IMR-90 (cell line): ENCODE results near the gene CFD. TPM values are rescaled to one million over a fixed set of nuclear protein-coding genes. Genes with fewer than 3 reads are reported as not detected.

Experiments used
- ATAC-seq: fragments of 200-7000 bp; cut with Tn5 transposase; 2 replicates; pipeline ENCODE4 v1.9.1; 2020; ENCODE audit warnings: low read depth, mild to moderate bottlenecking, moderate library complexity
- BruUV-seq: library from RNA; stranded (reverse); fragments of 400-500 nt; replicated peaks from 2 replicates; lab custom pipeline; 2021; lab: Mats Ljungman, UMichigan
- CTCF ChIA-PET: fragments of 300-600 bp; formaldehyde crosslinking; extraction: SDS; loops from one replicate; lab custom pipeline; 2021; ENCODE audit warnings: antibody characterized with exemption; lab: Yijun Ruan, JAX
- POLR2A ChIA-PET: fragments of 300-600 bp; sonication (Branson Sonifier 250); formaldehyde crosslinking; loops from one replicate; lab custom pipeline; 2022; ENCODE audit warnings: antibody characterized with exemption; ENCODE audit not compliant: unreplicated experiment; lab: Charles Lee
- DNase-seq: peaks from one replicate; pipeline ENCODE4 v3.0.0; 2013
- H2AFZ ChIP-seq: replicated peaks from 2 replicates; pipeline ENCODE3; 2013; ENCODE audit warnings: low read length, mild to moderate bottlenecking; ENCODE audit not compliant: poor library complexity
- H2AK5ac ChIP-seq: 2 replicates; pipeline ENCODE4 v1.6.1; 2013; ENCODE audit warnings: low read depth, low read length, inconsistent platforms
- H2AK9ac ChIP-seq: replicated peaks from 2 replicates; pipeline ENCODE3; 2013; ENCODE audit warnings: mild to moderate bottlenecking, low read depth, low read length, moderate library complexity; ENCODE audit not compliant: poor library complexity
- H2BK120ac ChIP-seq: 2 replicates; pipeline ENCODE4 v1.6.1; 2013; ENCODE audit warnings: low read depth, low read length, inconsistent platforms
- H2BK15ac ChIP-seq: 3 replicates; pipeline ENCODE4 v1.6.1; 2013; ENCODE audit warnings: low read depth, low read length, inconsistent platforms
- H2BK20ac ChIP-seq: 2 replicates; pipeline ENCODE4 v1.6.1; 2013; ENCODE audit warnings: low read depth, mild to moderate bottlenecking, inconsistent platforms, low read length, moderate library complexity
- H2BK5ac ChIP-seq: 2 replicates; pipeline ENCODE4 v1.6.1; 2013; ENCODE audit warnings: mild to moderate bottlenecking, low read depth, low read length, inconsistent platforms; ENCODE audit not compliant: poor library complexity, severe bottlenecking
- H3K14ac ChIP-seq: replicated peaks from 2 replicates; pipeline ENCODE4 v1.6.1; 2013; ENCODE audit warnings: low read depth, low read length, inconsistent platforms
- H3K18ac ChIP-seq: 2 replicates; pipeline ENCODE4 v1.6.1; 2013; ENCODE audit warnings: low read depth, low read length, control low read depth
- H3K23ac ChIP-seq: 2 replicates; pipeline ENCODE4 v1.6.1; 2013; ENCODE audit warnings: low read depth, low read length, inconsistent platforms
- H3K27ac ChIP-seq: 2 replicates; pipeline ENCODE4 v1.5.1; 2013; ENCODE audit warnings: mild to moderate bottlenecking, control low read depth, low read length; ENCODE audit not compliant: insufficient read depth
- H3K27me3 ChIP-seq: 2 replicates; pipeline ENCODE4 v1.6.1; 2013; ENCODE audit warnings: low read length; ENCODE audit not compliant: control insufficient read depth, insufficient read depth
- H3K36me3 ChIP-seq: 2 replicates; pipeline ENCODE4 v1.6.1; 2013; ENCODE audit warnings: low read length, mixed read lengths; ENCODE audit not compliant: control insufficient read depth, insufficient read depth
- H3K4ac ChIP-seq: 2 replicates; pipeline ENCODE4 v1.6.1; 2013; ENCODE audit warnings: low read depth, low read length, inconsistent platforms
- H3K4me1 ChIP-seq: 2 replicates; pipeline ENCODE4 v1.6.1; 2013; ENCODE audit warnings: low read length, mixed read lengths; ENCODE audit not compliant: control insufficient read depth, insufficient read depth
- H3K4me2 ChIP-seq: 2 replicates; pipeline ENCODE4 v1.6.1; 2013; ENCODE audit warnings: low read depth, mild to moderate bottlenecking, control low read depth, low read length, moderate library complexity
- H3K4me3 ChIP-seq: 2 replicates; pipeline ENCODE4 v1.5.1; 2013; ENCODE audit warnings: low read depth, mild to moderate bottlenecking, control low read depth, low read length, moderate library complexity; ENCODE audit not compliant: insufficient read depth
- H3K56ac ChIP-seq: 2 replicates; pipeline ENCODE4 v1.6.1; 2013; ENCODE audit warnings: low read length, inconsistent platforms; ENCODE audit not compliant: insufficient read depth; ENCODE audit errors: extremely low read depth
- H3K79me1 ChIP-seq, 2 experiments: 2 replicates each; pipeline ENCODE4 v1.6.1; 2013; ENCODE audit warnings: low read length in 2 of 2, inconsistent platforms in 1 of 2, low read depth in 1 of 2
- H3K9ac ChIP-seq: 2 replicates; pipeline ENCODE4 v1.6.1; 2013; ENCODE audit warnings: low read depth, low read length, control low read depth
- H3K9me1 ChIP-seq: 2 replicates; pipeline ENCODE4 v1.6.1; 2013; ENCODE audit warnings: low read length, inconsistent platforms; ENCODE audit not compliant: insufficient read depth
- H3K9me3 ChIP-seq: 2 replicates; pipeline ENCODE4 v1.6.1; 2013; ENCODE audit warnings: low read length; ENCODE audit not compliant: control insufficient read depth, insufficient read depth
- H4K20me1 ChIP-seq: 2 replicates; pipeline ENCODE4 v1.6.1; 2013; ENCODE audit warnings: low read length, inconsistent platforms; ENCODE audit not compliant: insufficient read depth
- H4K5ac ChIP-seq: 2 replicates; pipeline ENCODE4 v1.6.1; 2013; ENCODE audit warnings: mild to moderate bottlenecking, low read depth, low read length, control low read depth
- H4K8ac ChIP-seq, 2 experiments: 2 replicates each; pipeline ENCODE4 v1.6.1; 2013; ENCODE audit warnings: low read depth in 2 of 2, low read length in 2 of 2, control low read depth in 1 of 2, inconsistent platforms in 1 of 2
- H4K91ac ChIP-seq: 2 replicates; pipeline ENCODE4 v1.6.1; 2013; ENCODE audit warnings: low read depth, low read length, inconsistent platforms; ENCODE audit not compliant: insufficient read depth
- CTCF ChIP-seq: conservative IDR thresholded peaks from 2 replicates; pipeline ENCODE4 v1.5.1; 2012; ENCODE audit warnings: mild to moderate bottlenecking, low read depth, low read length, improper control_type of control experiment
- POLR2A ChIP-seq: IDR thresholded peaks from 2 replicates; pipeline ENCODE4 v1.6.1; 2012; ENCODE audit warnings: mild to moderate bottlenecking, low read depth, low read length
- WGBS, 2 experiments: methylation state at CpG; one replicate each; pipeline versions ENCODE4 v1.1.5 to v1.1.7; 2013; ENCODE audit warnings: missing lambda C conversion rate in 2 of 2; ENCODE audit not compliant: insufficient read length in 1 of 2; ENCODE audit errors: extremely low coverage in 2 of 2; 5-methylcytosine and 5-hydroxymethylcytosine counted together
- dilution Hi-C: fragments of 300-500 bp; cut with HindIII; formaldehyde crosslinking; loops from one replicate; pipeline ENCODE4 v1.14.3; 2018; ENCODE audit warnings: low sequenced_read_pairs; ENCODE audit not compliant: unreplicated experiment
- in situ Hi-C: fragments of 300-500 bp; cut with MboI; formaldehyde crosslinking; loops from 3 replicates; pipeline ENCODE4 v1.14.3; 2019; ENCODE audit warnings: low sequenced_read_pairs, inconsistent platforms, mixed read lengths
- intact Hi-C: fragments of 100-400 bp; cut with micrococcal nuclease; formaldehyde crosslinking; loops from 2 replicates; pipeline ENCODE4 v1.10.0; 2022
- polyA plus RNA-seq, 3 experiments: library from polyadenylated mRNA; depleted of rRNA; stranded (reverse); fragments of >200 nt; gene quantifications; 2 replicates each; pipeline ENCODE4 v1.2.3, GENCODE V29; 2012; ENCODE audit warnings: low replicate concordance in 1 of 3
- total RNA-seq: library from RNA; depleted of rRNA; stranded (reverse); fragments of >200 nt; gene quantifications from 2 replicates; pipeline ENCODE4 v1.2.3, GENCODE V29; 2012

Gene CFD
- total and polyA plus RNA-seq, 2 of the 4 experiments (the other 2 are of a cell fraction), result 1.4 to 2.8 TPM

DNA sequence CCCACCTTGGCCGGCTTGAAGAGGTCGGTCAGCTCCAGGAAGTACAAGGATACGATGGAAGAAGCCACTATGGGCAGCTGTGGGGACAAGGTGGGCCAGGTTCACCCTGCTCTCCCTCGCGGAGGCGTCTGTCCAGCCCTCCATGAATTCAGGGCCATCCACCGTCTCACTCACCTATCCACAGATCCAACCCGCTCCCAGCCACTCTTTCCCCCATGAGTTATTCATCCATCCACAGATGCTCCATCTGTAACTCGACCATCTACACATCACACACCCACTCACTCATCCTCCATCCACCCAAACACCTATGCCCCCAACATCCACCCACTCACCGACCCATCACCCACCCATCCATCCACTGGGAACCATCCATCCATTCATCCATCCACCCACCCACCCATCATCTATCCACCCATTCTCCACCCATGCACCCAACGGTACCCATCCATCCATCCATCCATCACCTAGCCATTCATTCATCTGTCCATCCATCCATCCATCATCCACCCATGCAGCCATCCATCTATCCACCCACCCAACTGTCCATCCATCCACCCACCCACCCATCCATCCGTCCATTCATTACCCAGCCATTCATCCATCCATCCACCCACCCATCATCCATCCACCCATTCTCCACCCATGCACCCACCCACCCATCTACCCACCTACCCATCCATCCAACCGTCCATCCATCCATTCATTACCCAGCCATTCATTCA, 43.5 kb upstream of the CFD start:
- ChIA-PET CTCF (no interaction called here), POLR2A (no interaction called here)
- H4K20me1 ChIP-seq, result peaks cover 17% of the 10 kb centered on the region; the same call in 1 of the 2 replicates
- H3K14ac ChIP-seq, result no peak overlapping the region
- H2AK9ac ChIP-seq, result no peak overlapping the region
- H3K79me1 ChIP-seq, result peaks cover 0 to 7% of the 10 kb centered on the region in 2 experiments; a peak in 2 of 4 replicates
- H3K4me2 ChIP-seq, result no peak overlapping the region
- H3K4me3 ChIP-seq, result no peak overlapping the region
- H3K27me3 ChIP-seq, result no peaks in the 10 kb centered on the region
- DNase-seq, result no peak
- H3K27ac ChIP-seq, result no peak overlapping the region
- in situ Hi-C loops, result no loop called here
- H3K56ac ChIP-seq, result no peak overlapping the region
- H2BK20ac ChIP-seq, result no peak overlapping the region
- no peak overlapping the region for H3K23ac ChIP-seq
- no TSS peak for BruUV-seq
- dilution Hi-C loops, result no loop called here
- H3K9me3 ChIP-seq, result no peaks in the 10 kb centered on the region
- H3K18ac ChIP-seq, result no peak overlapping the region
- H3K36me3 ChIP-seq, result peaks cover 37% of the 10 kb centered on the region
- no peak overlapping the region for H4K91ac ChIP-seq
- H4K8ac ChIP-seq, result no peak overlapping the region
- H2BK120ac ChIP-seq, result no peak overlapping the region
- H3K4me1 ChIP-seq, result no peaks in the 10 kb centered on the region
- H2AK5ac ChIP-seq, result no peak overlapping the region
- 94 to 100% methylated on average over 2 to 13 of the region's 13 CpGs for WGBS, 2 experiments
- no peaks in the 10 kb centered on the region for H3K9me1 ChIP-seq
- no peak overlapping the region for H3K9ac ChIP-seq
- TF ChIP-seq POLR2A (0 out of 2 replicates have a peak, but pooled peaks have one; percentile 23), CTCF (no peak)
- no peak overlapping the region for H3K4ac ChIP-seq
- H2BK15ac ChIP-seq, result no peak overlapping the region
- H2BK5ac ChIP-seq, result peak overlapping the region; percentile 33
- intact Hi-C loops, result loop anchor here (1.0 kb wide), 1 partner anchor 34 kb away; no protein-coding TSS in a partner anchor
- no peak overlapping the region for H4K5ac ChIP-seq
- H2AFZ ChIP-seq, result no peak overlapping the region
- no peak for ATAC-seq
